NB4 (cell line): ENCODE results near the gene ADK.

ENCODE experiments used
- DNase-seq: peaks from one replicate; pipeline ENCODE4 v3.0.0; 2010; ENCODE audit warnings: low read depth
- H3K4me3 ChIP-seq: one replicate; pipeline ENCODE4 v1.5.1; 2011; ENCODE audit warnings: mild to moderate bottlenecking, low read depth, low read length, moderate library complexity
- MYC ChIP-seq: IDR thresholded peaks from 2 replicates; pipeline ENCODE4 v1.6.1; 2011; ENCODE audit warnings: low read depth, low read length
- POLR2A ChIP-seq: IDR thresholded peaks from 2 replicates; pipeline ENCODE4 v1.6.1; 2011; ENCODE audit warnings: mild to moderate bottlenecking; ENCODE audit not compliant: insufficient read length; ENCODE audit errors: extremely low read depth
- TF ChIP-seq, protein P1 (sequence below): IDR thresholded peaks from 2 replicates; pipeline ENCODE4 v1.6.1; 2011; ENCODE audit warnings: low read depth, low read length
- TF ChIP-seq, protein P2 (sequence below): IDR thresholded peaks from one replicate; pipeline ENCODE4 v1.5.1; 2012; ENCODE audit warnings: low read depth, low read length

ADK gene

DNA sequence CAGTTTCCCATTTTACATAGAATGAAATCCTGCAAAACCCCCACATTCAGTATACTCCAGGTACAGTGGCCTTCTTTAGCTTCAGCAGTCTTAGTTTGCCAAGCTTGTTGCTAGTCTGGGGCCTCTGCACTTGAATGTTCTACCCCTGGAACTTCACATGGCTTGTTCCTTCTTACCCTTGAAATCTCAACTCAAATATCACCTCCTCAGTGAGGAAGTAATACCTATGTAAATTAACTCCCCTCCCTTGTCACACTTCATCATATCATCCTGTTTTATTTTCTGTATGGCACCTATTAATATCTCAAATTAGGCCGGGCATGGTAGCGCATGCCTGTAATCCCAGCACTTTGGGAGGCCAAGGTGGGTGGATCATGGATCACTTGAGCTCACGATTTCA is 511.6 kb downstream of the ADK start:
- DNase-seq = no peak
- no peak for TF ChIP-seq MYC
- TF ChIP-seq, protein P1, sequence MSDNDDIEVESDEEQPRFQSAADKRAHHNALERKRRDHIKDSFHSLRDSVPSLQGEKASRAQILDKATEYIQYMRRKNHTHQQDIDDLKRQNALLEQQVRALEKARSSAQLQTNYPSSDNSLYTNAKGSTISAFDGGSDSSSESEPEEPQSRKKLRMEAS = no peak
- no peak for TF ChIP-seq POLR2A
- TF ChIP-seq, protein P2, sequence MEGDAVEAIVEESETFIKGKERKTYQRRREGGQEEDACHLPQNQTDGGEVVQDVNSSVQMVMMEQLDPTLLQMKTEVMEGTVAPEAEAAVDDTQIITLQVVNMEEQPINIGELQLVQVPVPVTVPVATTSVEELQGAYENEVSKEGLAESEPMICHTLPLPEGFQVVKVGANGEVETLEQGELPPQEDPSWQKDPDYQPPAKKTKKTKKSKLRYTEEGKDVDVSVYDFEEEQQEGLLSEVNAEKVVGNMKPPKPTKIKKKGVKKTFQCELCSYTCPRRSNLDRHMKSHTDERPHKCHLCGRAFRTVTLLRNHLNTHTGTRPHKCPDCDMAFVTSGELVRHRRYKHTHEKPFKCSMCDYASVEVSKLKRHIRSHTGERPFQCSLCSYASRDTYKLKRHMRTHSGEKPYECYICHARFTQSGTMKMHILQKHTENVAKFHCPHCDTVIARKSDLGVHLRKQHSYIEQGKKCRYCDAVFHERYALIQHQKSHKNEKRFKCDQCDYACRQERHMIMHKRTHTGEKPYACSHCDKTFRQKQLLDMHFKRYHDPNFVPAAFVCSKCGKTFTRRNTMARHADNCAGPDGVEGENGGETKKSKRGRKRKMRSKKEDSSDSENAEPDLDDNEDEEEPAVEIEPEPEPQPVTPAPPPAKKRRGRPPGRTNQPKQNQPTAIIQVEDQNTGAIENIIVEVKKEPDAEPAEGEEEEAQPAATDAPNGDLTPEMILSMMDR = no peak
- no peak overlapping the region for H3K4me3 ChIP-seq

DNA sequence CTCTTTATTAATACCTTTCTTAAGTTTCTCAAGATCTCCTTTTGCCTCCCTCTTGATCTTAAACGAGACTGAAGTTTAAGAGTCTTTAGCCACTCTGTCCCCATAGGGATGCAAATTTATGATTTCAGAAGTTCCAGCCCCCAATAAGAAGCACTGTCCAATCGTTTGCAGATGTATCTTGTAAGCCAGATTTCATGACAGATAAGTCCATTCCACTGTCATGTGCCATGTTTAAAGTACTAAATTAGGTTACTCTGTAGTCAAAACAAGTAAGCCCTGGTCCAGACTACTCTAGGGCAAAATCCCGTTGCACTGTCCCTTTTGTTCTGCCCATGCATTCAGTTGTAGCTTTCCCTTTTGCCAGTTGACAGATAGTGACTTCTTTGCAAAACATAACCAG is 518.2 kb downstream of the ADK start:
- TF ChIP-seq POLR2A (no peak), MYC (no peak)
- TF ChIP-seq, protein P1 = no peak
- TF ChIP-seq, protein P2 = no peak
- DNase-seq = no peak
- no peak overlapping the region for H3K4me3 ChIP-seq

DNA sequence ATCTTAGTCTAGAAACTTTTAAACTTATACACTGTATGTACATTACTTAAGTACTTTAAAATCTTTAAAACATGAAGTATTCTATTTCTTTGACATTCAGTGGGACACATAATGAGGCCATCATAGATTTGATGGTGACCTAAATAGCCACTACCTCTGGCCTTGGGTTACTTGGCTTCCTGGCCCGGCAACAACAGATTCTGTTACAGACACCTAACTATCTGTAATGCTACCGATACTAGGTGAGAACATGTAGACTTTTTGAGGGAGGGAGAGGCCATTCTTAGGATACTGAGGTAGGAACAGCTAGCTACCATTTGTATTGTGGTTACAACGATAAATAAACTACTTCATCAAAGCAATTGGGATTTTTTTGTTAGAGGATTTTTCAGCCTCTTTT is 520.7 kb downstream of the ADK start:
- no peak for DNase-seq
- TF ChIP-seq, protein P1 = no peak
- TF ChIP-seq POLR2A (no peak), MYC (no peak)
- TF ChIP-seq, protein P2 = no peak
- H3K4me3 ChIP-seq = no peak overlapping the region

DNA sequence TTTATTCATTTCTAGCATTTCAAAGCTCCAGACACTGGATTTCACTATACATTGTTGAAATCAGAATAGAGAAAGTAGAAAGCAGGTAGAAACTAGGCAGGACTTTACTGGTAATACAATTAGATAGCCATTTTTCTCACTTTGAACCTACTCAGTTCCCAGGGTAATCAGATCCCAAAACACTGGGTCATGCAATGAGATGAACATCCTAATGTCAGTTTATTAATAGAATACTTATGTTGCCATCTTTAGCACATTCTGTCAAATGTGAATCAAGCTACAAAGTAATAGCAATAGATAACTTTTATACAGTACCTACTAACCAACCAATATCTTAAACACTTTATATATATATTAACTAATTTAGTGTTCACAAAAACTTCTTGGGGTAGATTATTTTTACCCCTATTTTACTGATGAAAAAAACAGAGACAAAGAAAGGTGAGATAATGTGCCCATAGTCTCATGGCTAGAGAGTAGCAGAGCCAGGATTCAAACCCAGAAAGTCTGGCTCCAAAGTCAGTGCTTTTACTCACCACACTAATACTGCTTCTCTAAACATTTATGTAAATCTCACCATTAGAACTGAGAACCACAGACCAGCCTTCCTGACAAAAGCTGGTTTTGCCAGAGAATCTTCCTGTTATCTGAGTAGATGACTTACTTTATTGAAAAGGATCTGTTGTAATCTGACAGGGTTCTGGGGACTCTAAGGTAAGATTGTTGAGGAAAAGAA is 521.6 kb downstream of the ADK start:
- TF ChIP-seq, protein P1 = no peak
- TF ChIP-seq POLR2A (no peak), MYC (no peak)
- TF ChIP-seq, protein P2 = no peak
- H3K4me3 ChIP-seq = no peak overlapping the region
- DNase-seq = no peak

DNA sequence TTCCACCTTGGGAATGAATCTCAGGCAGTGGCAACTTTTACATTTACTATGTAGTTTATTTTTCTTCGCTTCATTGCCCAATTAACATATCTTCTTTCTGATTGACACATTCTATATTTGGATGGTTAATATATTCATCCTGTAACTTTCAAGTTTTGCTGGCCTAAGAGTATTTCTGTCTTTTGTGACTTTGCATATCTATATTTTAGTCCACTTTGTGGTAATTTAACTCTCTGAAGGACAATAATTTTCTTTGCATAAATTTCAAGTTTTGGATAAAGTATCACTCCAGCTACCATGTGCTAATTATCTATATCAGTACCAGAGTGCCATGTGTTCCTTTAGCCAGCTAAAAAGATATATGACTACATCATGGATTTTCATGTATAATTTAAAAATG is 523.9 kb downstream of the ADK start:
- H3K4me3 ChIP-seq = no peak overlapping the region
- TF ChIP-seq MYC (no peak), POLR2A (no peak)
- TF ChIP-seq, protein P2 = no peak
- TF ChIP-seq, protein P1 = no peak
- no peak for DNase-seq

DNA sequence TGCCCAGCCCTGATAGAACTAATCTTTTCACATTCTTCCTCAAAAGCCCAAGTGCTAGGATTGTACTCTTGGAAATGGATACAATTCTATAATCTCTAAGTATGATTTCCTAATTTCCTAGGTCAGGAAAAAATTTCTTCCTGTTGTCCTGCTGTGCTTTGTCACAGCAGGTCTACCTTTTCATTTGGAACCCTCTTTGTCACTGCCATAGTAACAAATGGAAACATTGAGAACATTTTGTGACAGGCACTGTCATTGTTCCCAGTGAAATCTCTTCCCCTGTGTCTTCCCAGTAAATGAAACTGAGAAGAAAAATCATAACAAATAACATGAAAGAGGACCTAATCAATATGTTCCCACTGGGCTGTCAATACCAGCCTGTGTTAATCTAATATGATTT is 524.5 kb downstream of the ADK start:
- TF ChIP-seq, protein P2 = no peak
- no peak for TF ChIP-seq MYC
- TF ChIP-seq, protein P1 = no peak
- TF ChIP-seq POLR2A = no peak
- H3K4me3 ChIP-seq = no peak overlapping the region
- no peak for DNase-seq
